Measurements from ENCODE around the gene LDHAL6B.

- no peak for TF ChIP-seq CTCF (IDR thresholded peaks at IDR 0.05; ENCODE audit: insufficient read depth, low read length)
- no peak for TF ChIP-seq REST (IDR thresholded peaks at IDR 0.05; ENCODE audit: insufficient replicate concordance, low read depth)
Observed at GRCh38 chr15:59237119-59237855, 30.6 kb downstream of the LDHAL6B start.

Measured in HL-60 (cell line).